PC-3 (cell line): ENCODE data around the gene SLC26A1. TPM values are rescaled to one million over a fixed set of nuclear protein-coding genes. Genes with fewer than 3 reads are reported as not detected.

Experiments
- ATAC-seq: fragments of 200-7000 bp; cut with Tn5 transposase; 2 replicates; pipeline ENCODE4 v1.9.1; 2020; ENCODE audit warnings: mild to moderate bottlenecking, moderate library complexity
- BruUV-seq: library from RNA; stranded (reverse); fragments of 400-500 nt; replicated peaks from 2 replicates; lab custom pipeline; 2021; lab: Mats Ljungman, UMichigan
- CTCF ChIA-PET: fragments of 300-600 bp; sonication (Branson Sonifier 250); formaldehyde crosslinking; loops from one replicate; lab custom pipeline; 2022; ENCODE audit warnings: antibody characterized with exemption; lab: Charles Lee
- POLR2A ChIA-PET: fragments of 300-600 bp; sonication (Branson Sonifier 250); formaldehyde crosslinking; loops from one replicate; lab custom pipeline; 2022; ENCODE audit warnings: antibody characterized with exemption; ENCODE audit not compliant: unreplicated experiment; lab: Charles Lee
- DNase-seq: peaks from one replicate; pipeline ENCODE4 v3.0.0-alpha.2; 2015
- H2AFZ ChIP-seq: fragments of 300-600 bp; sonication (generic); 2 replicates; pipeline ENCODE4 v1.6.0; 2016; ENCODE audit warnings: antibody characterized with exemption, low read length
- H3F3A ChIP-seq: fragments of 300-600 bp; sonication (generic); one replicate; pipeline ENCODE4 v1.6.0; 2017; ENCODE audit warnings: antibody characterized with exemption, low read length, control low read depth, mild to moderate bottlenecking; ENCODE audit not compliant: unreplicated experiment
- H3K27ac ChIP-seq: fragments of 300-600 bp; sonication (generic); 2 replicates; pipeline ENCODE4 v1.5.1; 2016; ENCODE audit warnings: mild to moderate bottlenecking, low read length
- H3K27me3 ChIP-seq: fragments of 300-600 bp; sonication (generic); 2 replicates; pipeline ENCODE4 v1.6.1; 2016; ENCODE audit warnings: low read length, mixed read lengths
- H3K36me3 ChIP-seq: fragments of 300-600 bp; sonication (generic); 2 replicates; pipeline ENCODE4 v1.6.1; 2016; ENCODE audit warnings: low read depth, mixed run types, low read length, mixed read lengths
- H3K4me1 ChIP-seq: fragments of 300-600 bp; sonication (generic); 2 replicates; pipeline ENCODE4 v1.5.1; 2016; ENCODE audit warnings: low read length; ENCODE audit not compliant: insufficient read depth
- H3K4me2 ChIP-seq: fragments of 300-600 bp; sonication (generic); 2 replicates; pipeline ENCODE4 v1.6.0; 2016; ENCODE audit warnings: low read length
- H3K4me3 ChIP-seq: fragments of 300-600 bp; sonication (generic); 2 replicates; pipeline ENCODE4 v1.5.1; 2016; ENCODE audit warnings: mild to moderate bottlenecking, low read length, mixed read lengths
- H3K79me2 ChIP-seq: fragments of 300-600 bp; sonication (generic); 2 replicates; pipeline ENCODE4 v1.6.1; 2017; ENCODE audit warnings: low read length, mixed read lengths
- H3K9ac ChIP-seq: fragments of 300-600 bp; sonication (generic); 2 replicates; pipeline ENCODE4 v1.6.0; 2016; ENCODE audit warnings: mild to moderate bottlenecking, low read length
- H3K9me2 ChIP-seq: fragments of 300-600 bp; sonication (generic); replicated peaks from 2 replicates; pipeline ENCODE4 v1.6.1; 2016; ENCODE audit warnings: mixed run types, low read length, mixed read lengths
- H3K9me3 ChIP-seq: fragments of 300-600 bp; sonication (generic); 2 replicates; pipeline ENCODE4 v1.6.1; 2016; ENCODE audit warnings: low read length, mixed read lengths
- H4K20me1 ChIP-seq: fragments of 300-600 bp; sonication (generic); 2 replicates; pipeline ENCODE4 v1.6.1; 2016; ENCODE audit warnings: low read length, mixed read lengths
- EZH2 ChIP-seq: fragments of 300-600 bp; sonication (generic); IDR thresholded peaks from one replicate; pipeline ENCODE4 v1.6.1; 2017; ENCODE audit warnings: antibody characterized with exemption, mild to moderate bottlenecking, low read length; ENCODE audit not compliant: unreplicated experiment
- EZH2phosphoT487 ChIP-seq: fragments of 300-600 bp; sonication (generic); IDR thresholded peaks from 2 replicates; pipeline ENCODE4 v1.6.1; 2018; ENCODE audit warnings: mild to moderate bottlenecking, antibody characterized with exemption, low read length, borderline replicate concordance
- intact Hi-C: fragments of 100-400 bp; cut with micrococcal nuclease; formaldehyde crosslinking; loops from 2 replicates; pipeline ENCODE4 v1.9.0; 2023
- total RNA-seq: library from RNA; depleted of rRNA; stranded (reverse); fragments of >200 nt; gene quantifications from 2 replicates; pipeline ENCODE4 v1.2.3, GENCODE V29; 2014
- TF ChIP-seq, protein P1 (sequence below): fragments of 300-600 bp; sonication (generic); conservative IDR thresholded peaks from 2 replicates; pipeline ENCODE4 v1.5.1; 2017; ENCODE audit warnings: antibody characterized with exemption, low read depth, mild to moderate bottlenecking, low read length

The SLC26A1 gene
- total RNA-seq, 1 experiment from 2014 or later: not detected

DNA sequence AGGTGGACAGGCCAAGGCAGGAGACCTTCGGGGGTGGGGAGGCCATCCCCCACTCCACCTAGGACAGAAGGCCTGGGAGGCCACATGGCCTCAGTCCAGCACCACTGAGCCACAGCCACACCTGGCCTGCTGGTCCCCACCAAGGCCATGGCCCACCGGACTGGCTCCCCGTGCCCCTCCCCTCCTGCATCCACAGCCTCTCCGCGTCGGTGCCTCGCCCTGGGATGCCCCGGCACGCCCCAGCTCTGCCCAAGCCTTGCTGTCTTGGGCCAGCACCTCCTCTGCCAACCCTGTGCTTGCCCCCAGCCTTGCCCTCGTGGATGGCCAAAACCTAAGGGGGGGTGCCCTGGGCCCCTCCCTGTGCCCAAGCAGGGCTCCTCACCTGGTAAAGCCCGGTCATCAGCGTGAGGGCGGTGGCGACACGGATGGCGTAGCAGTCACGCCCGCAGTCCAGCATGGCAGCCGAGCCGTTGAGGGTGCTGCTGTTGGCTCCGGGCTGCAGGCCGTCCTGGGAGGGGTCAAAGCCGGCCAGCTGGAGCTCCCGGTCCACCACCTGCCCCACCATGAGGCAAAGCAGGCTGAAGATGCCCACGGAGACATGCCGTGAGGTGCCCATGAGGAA is 2.3 kb downstream of the SLC26A1 start:
- Histone ChIP-seq H3K4me2 (no peak overlapping the region), H3K9me2 (no peaks in the 10 kb centered on the region), H3K9ac (no peak overlapping the region), H3F3A (no peaks in the 10 kb centered on the region), H4K20me1 (no peaks in the 10 kb centered on the region), H3K4me1 (peaks cover 27% of the 10 kb centered on the region), H3K79me2 (peaks cover 5% of the 10 kb centered on the region; the same call in 1 of the 2 replicates), H3K9me3 (no peaks in the 10 kb centered on the region), H3K27me3 (no peaks in the 10 kb centered on the region), H3K36me3 (no peaks in the 10 kb centered on the region), H2AFZ (no peak overlapping the region), H3K27ac (no peak overlapping the region), H3K4me3 (no peak overlapping the region)
- intact Hi-C loops: no loop called here
- ChIA-PET POLR2A (no interaction called here), CTCF (no interaction called here)
- TF ChIP-seq EZH2phosphoT487 (no peak), EZH2 (no peak)
- TF ChIP-seq, protein P1, sequence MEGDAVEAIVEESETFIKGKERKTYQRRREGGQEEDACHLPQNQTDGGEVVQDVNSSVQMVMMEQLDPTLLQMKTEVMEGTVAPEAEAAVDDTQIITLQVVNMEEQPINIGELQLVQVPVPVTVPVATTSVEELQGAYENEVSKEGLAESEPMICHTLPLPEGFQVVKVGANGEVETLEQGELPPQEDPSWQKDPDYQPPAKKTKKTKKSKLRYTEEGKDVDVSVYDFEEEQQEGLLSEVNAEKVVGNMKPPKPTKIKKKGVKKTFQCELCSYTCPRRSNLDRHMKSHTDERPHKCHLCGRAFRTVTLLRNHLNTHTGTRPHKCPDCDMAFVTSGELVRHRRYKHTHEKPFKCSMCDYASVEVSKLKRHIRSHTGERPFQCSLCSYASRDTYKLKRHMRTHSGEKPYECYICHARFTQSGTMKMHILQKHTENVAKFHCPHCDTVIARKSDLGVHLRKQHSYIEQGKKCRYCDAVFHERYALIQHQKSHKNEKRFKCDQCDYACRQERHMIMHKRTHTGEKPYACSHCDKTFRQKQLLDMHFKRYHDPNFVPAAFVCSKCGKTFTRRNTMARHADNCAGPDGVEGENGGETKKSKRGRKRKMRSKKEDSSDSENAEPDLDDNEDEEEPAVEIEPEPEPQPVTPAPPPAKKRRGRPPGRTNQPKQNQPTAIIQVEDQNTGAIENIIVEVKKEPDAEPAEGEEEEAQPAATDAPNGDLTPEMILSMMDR: no peak
- ATAC-seq (no peak), DNase-seq (no peak)
- no TSS peak for BruUV-seq

DNA sequence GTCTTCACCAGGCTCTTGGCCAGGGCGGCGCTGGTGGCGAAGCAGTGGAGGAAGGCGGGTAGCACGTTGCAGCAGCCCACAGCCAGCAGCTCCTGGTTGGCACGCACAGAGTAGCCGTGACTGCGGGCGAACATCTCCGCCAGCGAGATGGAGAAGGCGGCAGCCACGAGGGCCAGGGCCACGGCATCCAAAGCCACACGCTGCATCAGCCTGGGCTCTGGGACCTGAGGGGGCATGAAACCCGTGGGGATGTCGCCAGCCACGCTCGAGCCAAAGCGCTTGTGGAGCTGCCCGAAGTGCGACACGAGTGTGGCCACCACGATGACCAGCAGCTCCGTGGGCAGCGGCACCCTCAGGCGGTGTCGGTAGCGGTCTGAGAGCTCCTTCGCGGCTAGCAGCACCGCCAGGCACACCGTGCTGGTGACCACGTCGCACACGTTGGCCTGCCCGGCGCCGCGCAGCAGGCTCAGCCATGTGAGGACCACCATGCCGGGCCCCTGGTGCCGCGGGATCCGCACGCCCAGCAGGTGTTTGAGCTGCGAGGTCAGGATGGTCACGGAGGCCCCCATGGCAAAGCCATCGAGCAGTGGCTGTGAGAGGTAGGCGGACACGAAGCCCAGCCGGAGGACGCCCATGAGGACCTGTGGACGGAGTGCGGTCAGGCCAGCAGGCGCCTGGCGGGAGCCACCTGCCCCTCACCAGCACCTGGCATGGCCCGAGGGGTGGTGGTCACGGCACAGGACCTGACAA is 3.3 kb downstream of the SLC26A1 start:
- Histone ChIP-seq H3K27me3 (no peaks in the 10 kb centered on the region), H3K9me2 (no peaks in the 10 kb centered on the region), H3K4me1 (peaks cover 35% of the 10 kb centered on the region), H2AFZ (no peak overlapping the region), H3K27ac (no peak overlapping the region), H3K4me3 (no peak overlapping the region), H3K36me3 (no peaks in the 10 kb centered on the region), H4K20me1 (no peaks in the 10 kb centered on the region), H3F3A (no peaks in the 10 kb centered on the region), H3K9ac (no peak overlapping the region), H3K4me2 (no peak overlapping the region), H3K79me2 (peaks cover 5% of the 10 kb centered on the region; the same call in 1 of the 2 replicates), H3K9me3 (no peaks in the 10 kb centered on the region)
- no TSS peak for BruUV-seq
- intact Hi-C loops: no loop called here
- ATAC-seq (no peak), DNase-seq (no peak)
- TF ChIP-seq EZH2phosphoT487: no peak
- TF ChIP-seq, protein P1: no peak
- no peak for TF ChIP-seq EZH2
- ChIA-PET CTCF (no interaction called here), POLR2A (no interaction called here)
